Muscle layer of duodenum (tissue), 2 donors: ENCODE data around the gene TBC1D4.

Source experiments
- H3K27ac ChIP-seq: one replicate; pipeline ENCODE4 v1.7.0; 2013; ENCODE audit warnings: mild to moderate bottlenecking, low read length
- H3K27me3 ChIP-seq: one replicate; pipeline ENCODE4 v1.7.0; 2013; ENCODE audit warnings: low read depth, mild to moderate bottlenecking, control low read depth, low read length
- H3K36me3 ChIP-seq, 2 donors: one replicate each; pipeline ENCODE4 v1.7.0; 2013; ENCODE audit warnings: low read length in 2 of 2, control low read depth in 1 of 2, mild to moderate bottlenecking in 1 of 2; ENCODE audit not compliant: insufficient read depth in 2 of 2, control insufficient read depth in 1 of 2
- H3K4me1 ChIP-seq, 2 donors: one replicate each; pipeline ENCODE4 v1.7.0; 2013; ENCODE audit warnings: low read length in 2 of 2, mild to moderate bottlenecking in 2 of 2, control low read depth in 1 of 2, moderate library complexity in 1 of 2; ENCODE audit not compliant: insufficient read depth in 2 of 2, control insufficient read depth in 1 of 2
- H3K4me3 ChIP-seq, 2 donors: one replicate each; pipeline ENCODE4 v1.7.0; 2013; ENCODE audit warnings: low read length in 2 of 2, low read depth in 1 of 2, mild to moderate bottlenecking in 1 of 2
- H3K9me3 ChIP-seq, 2 donors: one replicate each; pipeline ENCODE4 v1.7.0; 2013; ENCODE audit warnings: low read length in 2 of 2, control low read depth in 1 of 2, mild to moderate bottlenecking in 1 of 2; ENCODE audit not compliant: control insufficient read depth in 1 of 2
- donor health status: healthy.

Gene TBC1D4

GRCh38 chr13:75399168-75399878 is 82.6 kb downstream of the TBC1D4 start:
- no peaks in the 10 kb centered on the region for H3K36me3 ChIP-seq
- H3K27ac ChIP-seq, result no peak overlapping the region
- peaks cover 0 to 9% of the 10 kb centered on the region in 2 donors for H3K9me3 ChIP-seq
- no peaks in the 10 kb centered on the region for H3K27me3 ChIP-seq
- H3K4me3 ChIP-seq, result no peak overlapping the region
- H3K4me1 ChIP-seq, result no peaks in the 10 kb centered on the region

- peaks cover 0 to 9% of the 10 kb centered on the region in 2 donors for H3K9me3 ChIP-seq
- no peak overlapping the region for H3K27ac ChIP-seq
- no peaks in the 10 kb centered on the region for H3K4me1 ChIP-seq
- no peaks in the 10 kb centered on the region for H3K27me3 ChIP-seq
- no peaks in the 10 kb centered on the region for H3K36me3 ChIP-seq
- H3K4me3 ChIP-seq, result no peak overlapping the region
These were observed 83.9 kb downstream of the TBC1D4 start for GRCh38 chr13:75398072-75398471.

- Histone ChIP-seq H3K27me3 (no peaks in the 10 kb centered on the region), H3K36me3 (no peaks in the 10 kb centered on the region), H3K4me1 (no peaks in the 10 kb centered on the region), H3K4me3 (no peak overlapping the region), H3K27ac (no peak overlapping the region), H3K9me3 (peaks cover 0 to 9% of the 10 kb centered on the region in 2 donors)
These were observed 86.1 kb downstream of the TBC1D4 start for GRCh38 chr13:75395901-75396300.

- Histone ChIP-seq H3K4me3 (no peak overlapping the region), H3K9me3 (peaks cover 0 to 9% of the 10 kb centered on the region in 2 donors), H3K36me3 (no peaks in the 10 kb centered on the region), H3K4me1 (no peaks in the 10 kb centered on the region), H3K27ac (no peak overlapping the region), H3K27me3 (no peaks in the 10 kb centered on the region)
These were observed 86.9 kb downstream of the TBC1D4 start for GRCh38 chr13:75395066-75395465.

- Histone ChIP-seq H3K36me3 (no peaks in the 10 kb centered on the region), H3K4me1 (no peaks in the 10 kb centered on the region)
These were observed 88.0 kb downstream of the TBC1D4 start for GRCh38 chr13:75393839-75394520.

GRCh38 chr13:75391432-75392100 is 90.4 kb downstream of the TBC1D4 start:
- Histone ChIP-seq H3K36me3 (no peaks in the 10 kb centered on the region), H3K27ac (no peak overlapping the region), H3K4me3 (no peak overlapping the region), H3K4me1 (no peaks in the 10 kb centered on the region), H3K9me3 (no peaks in the 10 kb centered on the region), H3K27me3 (no peaks in the 10 kb centered on the region)

More at GRCh38 chr13:75393839-75394520, 88.0 kb downstream of the TBC1D4 start:
- Histone ChIP-seq H3K27me3 (no peaks in the 10 kb centered on the region), H3K27ac (no peak overlapping the region), H3K4me3 (no peak overlapping the region), H3K9me3 (peaks cover 0 to under 1% of the 10 kb centered on the region in 2 donors)

GRCh38 chr13:75390229-75390628 is 91.7 kb downstream of the TBC1D4 start:
- Histone ChIP-seq H3K4me3 (no peak overlapping the region), H3K27me3 (no peaks in the 10 kb centered on the region), H3K27ac (no peak overlapping the region), H3K4me1 (no peaks in the 10 kb centered on the region), H3K36me3 (no peaks in the 10 kb centered on the region), H3K9me3 (no peaks in the 10 kb centered on the region)

GRCh38 chr13:75385708-75386083 is 96.3 kb downstream of the TBC1D4 start:
- no peak overlapping the region for H3K4me3 ChIP-seq
- H3K36me3 ChIP-seq, result no peaks in the 10 kb centered on the region
- no peak overlapping the region for H3K27ac ChIP-seq
- no peaks in the 10 kb centered on the region for H3K4me1 ChIP-seq
- no peaks in the 10 kb centered on the region for H3K27me3 ChIP-seq
- H3K9me3 ChIP-seq, result no peaks in the 10 kb centered on the region

- Histone ChIP-seq H3K4me1 (no peaks in the 10 kb centered on the region), H3K36me3 (no peaks in the 10 kb centered on the region), H3K4me3 (no peak overlapping the region), H3K9me3 (no peaks in the 10 kb centered on the region), H3K27ac (no peak overlapping the region), H3K27me3 (no peaks in the 10 kb centered on the region)
These were observed 96.9 kb downstream of the TBC1D4 start for GRCh38 chr13:75384879-75385707.

- no peaks in the 10 kb centered on the region for H3K36me3 ChIP-seq
- no peaks in the 10 kb centered on the region for H3K9me3 ChIP-seq
- no peaks in the 10 kb centered on the region for H3K4me1 ChIP-seq
- H3K27me3 ChIP-seq, result no peaks in the 10 kb centered on the region
- H3K27ac ChIP-seq, result no peak overlapping the region
- no peak overlapping the region for H3K4me3 ChIP-seq
These were observed 98.8 kb downstream of the TBC1D4 start for GRCh38 chr13:75383064-75383715.
